OCI-LY1 (cell line): ENCODE measurements around the gene FOXO3.

Source experiments
- H2AFZ ChIP-seq: fragments of 200-600 bp; sonication (generic), shearing (Covaris generic); 2 replicates; pipeline ENCODE4 v1.6.0; 2014; ENCODE audit warnings: antibody characterized with exemption, mild to moderate bottlenecking, low read length
- H3F3A ChIP-seq: fragments of 200-600 bp; sonication (generic), shearing (Covaris generic); 2 replicates; pipeline ENCODE4 v1.6.0; 2014; ENCODE audit warnings: mild to moderate bottlenecking, antibody characterized with exemption, low read length, moderate library complexity; ENCODE audit not compliant: insufficient read depth
- H3K27ac ChIP-seq: fragments of 200-600 bp; sonication (generic); 2 replicates; pipeline ENCODE4 v1.5.1; 2014; ENCODE audit warnings: low read length, mixed run types, mild to moderate bottlenecking, low read depth; ENCODE audit not compliant: poor library complexity, severe bottlenecking
- H3K27me3 ChIP-seq: fragments of 200-600 bp; sonication (generic); 2 replicates; pipeline ENCODE4 v1.6.0; 2014; ENCODE audit warnings: antibody characterized with exemption, mild to moderate bottlenecking, low read length, moderate library complexity; ENCODE audit not compliant: insufficient read depth
- H3K36me3 ChIP-seq: fragments of 200-600 bp; sonication (generic); 2 replicates; pipeline ENCODE4 v1.6.1; 2014; ENCODE audit warnings: mild to moderate bottlenecking, antibody characterized with exemption, low read length, moderate library complexity, mixed read lengths; ENCODE audit not compliant: insufficient read depth
- H3K4me1 ChIP-seq: fragments of 200-600 bp; sonication (generic); 2 replicates; pipeline ENCODE4 v1.5.1; 2014; ENCODE audit warnings: mild to moderate bottlenecking, low read length, moderate library complexity; ENCODE audit not compliant: insufficient read depth, severe bottlenecking
- H3K4me2 ChIP-seq: fragments of 200-600 bp; sonication (generic), shearing (Covaris generic); 2 replicates; pipeline ENCODE4 v1.6.1; 2014; ENCODE audit warnings: low read length
- H3K4me3 ChIP-seq: fragments of 200-600 bp; sonication (generic); 2 replicates; pipeline ENCODE4 v1.5.1; 2014; ENCODE audit warnings: low read length, low read depth, mild to moderate bottlenecking, mixed read lengths; ENCODE audit not compliant: poor library complexity, severe bottlenecking
- H3K79me2 ChIP-seq: fragments of 200-600 bp; shearing (Covaris generic); 2 replicates; pipeline ENCODE4 v1.6.1; 2016; ENCODE audit warnings: mixed run types, low read length, mixed read lengths; ENCODE audit not compliant: insufficient read depth
- H3K9ac ChIP-seq: fragments of 200-600 bp; sonication (generic), shearing (Covaris generic); 2 replicates; pipeline ENCODE4 v1.6.1; 2014; ENCODE audit warnings: mild to moderate bottlenecking, low read length, mixed read lengths
- H3K9me2 ChIP-seq: fragments of 200-600 bp; sonication (generic), shearing (Covaris generic); 2 replicates; pipeline ENCODE4 v1.6.1; 2014; ENCODE audit warnings: low read depth, mild to moderate bottlenecking, low read length, mixed read lengths
- H3K9me3 ChIP-seq: fragments of 200-600 bp; shearing (Covaris generic); 2 replicates; pipeline ENCODE4 v1.6.1; 2014; ENCODE audit warnings: low read length, mixed read lengths
- H4K20me1 ChIP-seq: fragments of 200-600 bp; sonication (generic), shearing (Covaris generic); 2 replicates; pipeline ENCODE4 v1.6.0; 2016; ENCODE audit warnings: mild to moderate bottlenecking, low read length; ENCODE audit not compliant: insufficient read depth
- EZH2 ChIP-seq: fragments of 200-600 bp; sonication (generic), shearing (Covaris generic); IDR thresholded peaks from 2 replicates; pipeline ENCODE4 v1.8.0; 2017; ENCODE audit warnings: borderline replicate concordance, mixed run types, mild to moderate bottlenecking, antibody characterized with exemption, low read length, moderate library complexity, mixed read lengths
- TF ChIP-seq, protein P1 (sequence below): fragments of 200-600 bp; sonication (generic), shearing (Covaris generic); IDR thresholded peaks from 2 replicates; pipeline ENCODE4 v1.5.1; 2017; ENCODE audit warnings: mild to moderate bottlenecking, antibody characterized with exemption, low read length, moderate library complexity, mixed read lengths

The FOXO3 gene

DNA sequence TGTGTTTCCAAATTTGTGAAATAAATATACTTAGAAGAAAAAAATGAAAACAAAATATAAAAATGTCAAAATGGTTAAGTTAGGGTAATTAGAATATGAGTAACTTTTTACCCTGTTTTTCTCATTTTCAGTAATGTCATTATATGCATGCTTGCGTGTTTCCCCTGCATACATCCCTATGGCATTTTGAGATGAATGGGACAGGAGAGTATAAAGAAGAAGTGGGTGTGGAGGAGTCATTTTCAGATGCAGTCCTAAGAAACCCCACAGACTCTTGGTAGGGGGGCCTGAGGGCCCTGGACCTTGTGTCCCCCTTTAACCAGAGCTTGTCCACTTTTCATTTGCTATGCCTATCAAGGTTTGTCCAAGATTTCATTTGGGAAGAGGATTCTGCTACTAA is 77.2 kb downstream of the FOXO3 start:
- no peaks in the 10 kb centered on the region for H3K27me3 ChIP-seq
- no peaks in the 10 kb centered on the region for H3K9me3 ChIP-seq
- no peak overlapping the region for H3K4me2 ChIP-seq
- no peak overlapping the region for H3K27ac ChIP-seq
- no peaks in the 10 kb centered on the region for H3K36me3 ChIP-seq
- H3F3A ChIP-seq = no peaks in the 10 kb centered on the region
- H3K9me2 ChIP-seq = no peaks in the 10 kb centered on the region
- no peaks in the 10 kb centered on the region for H3K4me1 ChIP-seq
- peaks cover 2% of the 10 kb centered on the region; the same call in 1 of the 2 replicates for H4K20me1 ChIP-seq
- no peaks in the 10 kb centered on the region for H3K79me2 ChIP-seq
- no peak overlapping the region for H3K4me3 ChIP-seq
- no peak overlapping the region for H3K9ac ChIP-seq
- TF ChIP-seq EZH2 = no peak
- H2AFZ ChIP-seq = no peak overlapping the region

DNA sequence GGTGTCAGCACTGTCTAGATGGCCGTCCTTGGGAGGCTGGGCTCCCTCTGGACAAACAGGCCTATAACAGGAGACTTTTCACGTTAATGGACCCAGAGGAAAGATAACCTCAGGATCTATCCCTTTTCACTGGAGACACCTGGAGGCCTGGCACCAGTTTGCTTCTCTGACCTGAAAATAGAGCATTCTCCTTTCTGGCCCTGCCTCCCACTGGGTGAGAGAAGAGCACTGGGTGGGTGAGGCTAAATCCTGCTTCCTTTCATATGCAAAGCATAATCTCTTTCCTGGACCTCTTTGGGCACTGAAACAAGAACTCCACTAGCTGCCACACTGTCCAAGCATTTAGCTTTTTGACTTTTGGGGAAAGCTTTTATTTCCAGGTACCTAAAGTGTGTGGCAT is 78.3 kb downstream of the FOXO3 start:
- Histone ChIP-seq H3K4me3 (no peak overlapping the region), H3K9ac (no peak overlapping the region), H3K36me3 (no peaks in the 10 kb centered on the region), H4K20me1 (peaks cover 2% of the 10 kb centered on the region; the same call in 1 of the 2 replicates), H3K4me2 (no peak overlapping the region), H3K4me1 (no peaks in the 10 kb centered on the region), H2AFZ (no peak overlapping the region), H3F3A (no peaks in the 10 kb centered on the region), H3K27me3 (no peaks in the 10 kb centered on the region), H3K9me2 (no peaks in the 10 kb centered on the region), H3K9me3 (no peaks in the 10 kb centered on the region), H3K27ac (no peak overlapping the region), H3K79me2 (no peaks in the 10 kb centered on the region)
- TF ChIP-seq, protein P1, sequence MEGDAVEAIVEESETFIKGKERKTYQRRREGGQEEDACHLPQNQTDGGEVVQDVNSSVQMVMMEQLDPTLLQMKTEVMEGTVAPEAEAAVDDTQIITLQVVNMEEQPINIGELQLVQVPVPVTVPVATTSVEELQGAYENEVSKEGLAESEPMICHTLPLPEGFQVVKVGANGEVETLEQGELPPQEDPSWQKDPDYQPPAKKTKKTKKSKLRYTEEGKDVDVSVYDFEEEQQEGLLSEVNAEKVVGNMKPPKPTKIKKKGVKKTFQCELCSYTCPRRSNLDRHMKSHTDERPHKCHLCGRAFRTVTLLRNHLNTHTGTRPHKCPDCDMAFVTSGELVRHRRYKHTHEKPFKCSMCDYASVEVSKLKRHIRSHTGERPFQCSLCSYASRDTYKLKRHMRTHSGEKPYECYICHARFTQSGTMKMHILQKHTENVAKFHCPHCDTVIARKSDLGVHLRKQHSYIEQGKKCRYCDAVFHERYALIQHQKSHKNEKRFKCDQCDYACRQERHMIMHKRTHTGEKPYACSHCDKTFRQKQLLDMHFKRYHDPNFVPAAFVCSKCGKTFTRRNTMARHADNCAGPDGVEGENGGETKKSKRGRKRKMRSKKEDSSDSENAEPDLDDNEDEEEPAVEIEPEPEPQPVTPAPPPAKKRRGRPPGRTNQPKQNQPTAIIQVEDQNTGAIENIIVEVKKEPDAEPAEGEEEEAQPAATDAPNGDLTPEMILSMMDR = no peak
- TF ChIP-seq EZH2 = no peak

- Histone ChIP-seq H3K27me3 (no peaks in the 10 kb centered on the region), H3K4me1 (no peaks in the 10 kb centered on the region), H3K9ac (no peak overlapping the region), H3K4me3 (no peak overlapping the region), H4K20me1 (peaks cover 2% of the 10 kb centered on the region; the same call in 1 of the 2 replicates), H3K9me2 (no peaks in the 10 kb centered on the region), H2AFZ (no peak overlapping the region), H3K27ac (no peak overlapping the region), H3K79me2 (no peaks in the 10 kb centered on the region), H3F3A (no peaks in the 10 kb centered on the region), H3K9me3 (no peaks in the 10 kb centered on the region), H3K4me2 (no peak overlapping the region), H3K36me3 (no peaks in the 10 kb centered on the region)
- TF ChIP-seq EZH2 = no peak
- TF ChIP-seq, protein P1 = no peak
These were observed 79.4 kb downstream of the FOXO3 start for GRCh38 chr6:108640104-108640503.

GRCh38 chr6:108643184-108643583 is 82.5 kb downstream of the FOXO3 start:
- Histone ChIP-seq H3K9me3 (no peaks in the 10 kb centered on the region), H3K36me3 (no peaks in the 10 kb centered on the region), H3K4me2 (no peak overlapping the region), H3K79me2 (no peaks in the 10 kb centered on the region), H4K20me1 (no peaks in the 10 kb centered on the region), H2AFZ (no peak overlapping the region), H3K27me3 (no peaks in the 10 kb centered on the region), H3K4me3 (no peak overlapping the region), H3K9ac (no peak overlapping the region), H3K9me2 (no peaks in the 10 kb centered on the region), H3F3A (no peaks in the 10 kb centered on the region), H3K4me1 (no peaks in the 10 kb centered on the region), H3K27ac (no peak overlapping the region)
- TF ChIP-seq EZH2 = no peak
- TF ChIP-seq, protein P1 = no peak
